GM13976 (cell line): Measurements from ENCODE around the gene C1orf167.

ENCODE experiments used
- DNase-seq: peaks from one replicate; pipeline ENCODE4 v3.0.0; 2012; ENCODE audit warnings: low spot score
- CTCF ChIP-seq: IDR thresholded peaks from 2 replicates; pipeline ENCODE4 v1.5.1; 2012; ENCODE audit warnings: borderline replicate concordance, mild to moderate bottlenecking; ENCODE audit not compliant: insufficient read depth; ENCODE audit errors: extremely low read depth, missing control alignments, control extremely low read depth
- in situ Hi-C: fragments of 300-500 bp; cut with MboI; formaldehyde crosslinking; loops from one replicate; pipeline ENCODE4 v1.12.0; 2022; ENCODE audit warnings: low sequenced_read_pairs, mixed read lengths, inconsistent platforms; ENCODE audit not compliant: unreplicated experiment

C1orf167 gene

DNA sequence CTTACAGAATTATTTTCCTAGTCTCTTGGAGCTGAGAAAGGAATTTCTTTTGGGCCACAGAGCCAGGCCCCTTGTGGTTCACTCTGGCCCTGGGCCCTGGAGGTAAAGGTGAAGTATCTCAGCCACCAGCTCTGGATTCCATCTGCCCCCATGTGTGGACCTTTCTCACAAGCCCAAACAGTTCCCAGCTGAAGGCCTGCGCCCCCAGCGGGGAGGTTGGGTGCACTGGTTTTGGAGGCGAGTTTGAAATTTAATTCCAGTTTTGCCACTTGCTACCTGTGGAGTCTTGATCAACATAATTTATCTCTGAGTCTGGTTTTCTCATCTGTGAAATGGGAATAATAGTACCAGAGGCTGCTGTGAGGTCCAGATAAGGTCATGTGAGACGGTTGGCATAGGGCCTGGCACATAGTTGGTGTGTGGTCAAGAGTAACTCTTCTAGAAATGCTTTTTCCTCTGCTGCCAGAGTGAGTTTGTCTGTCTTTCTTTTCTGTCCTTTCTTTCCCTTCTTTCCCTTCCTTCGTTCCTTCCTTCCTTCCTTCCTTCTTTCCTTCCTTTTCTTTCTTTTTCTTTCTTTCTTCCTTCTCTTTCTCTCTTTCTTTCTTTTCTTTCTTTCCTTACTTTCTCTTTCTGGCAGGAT, 20.0 kb upstream of the C1orf167 start:
- no peak for TF ChIP-seq CTCF
- in situ Hi-C loops, result no loop called here
- no peak for DNase-seq

- DNase-seq, result no peak
- no peak for TF ChIP-seq CTCF
- in situ Hi-C loops, result no loop called here
These were observed 17.7 kb upstream of the C1orf167 start for GRCh38 chr1:11744287-11744686.

GRCh38 chr1:11746092-11746491, 15.9 kb upstream of the C1orf167 start:
- TF ChIP-seq CTCF, result no peak
- no peak for DNase-seq
- in situ Hi-C loops, result no loop called here

DNA sequence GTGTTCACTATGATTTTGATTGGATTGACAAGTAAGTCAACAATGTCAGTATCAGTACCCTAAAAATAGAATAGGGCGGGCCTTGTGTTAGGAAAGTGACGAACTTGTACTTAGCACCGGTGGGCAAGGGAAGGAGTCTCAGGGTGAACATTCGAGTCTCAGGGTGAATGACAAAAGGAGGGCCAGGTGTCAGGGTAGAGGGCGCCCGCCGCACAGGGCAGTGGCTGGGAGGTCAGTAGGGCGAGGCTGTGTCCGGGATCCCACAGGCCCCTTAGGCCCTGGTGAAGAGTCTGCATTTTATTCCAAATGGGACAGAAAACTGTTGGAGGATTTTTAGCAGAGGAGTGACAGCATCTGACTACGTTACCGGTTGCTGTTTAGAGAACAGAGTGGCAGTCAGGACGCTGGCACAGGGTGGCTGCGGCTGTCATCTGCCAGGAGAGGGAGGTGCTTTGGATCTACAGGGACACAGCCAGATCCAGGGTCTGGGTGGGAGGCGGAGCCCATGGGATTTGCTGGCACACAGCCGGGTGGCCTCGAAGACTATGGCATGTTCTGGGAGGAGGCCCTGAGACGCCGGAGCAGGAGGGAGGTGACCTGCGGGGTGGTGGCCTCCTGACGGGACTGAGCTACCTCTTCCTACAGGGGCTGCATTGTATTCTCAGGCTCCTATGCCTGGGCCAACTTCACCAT, 15.1 kb upstream of the C1orf167 start:
- no peak for DNase-seq
- in situ Hi-C loops, result no loop called here
- no peak for TF ChIP-seq CTCF

GRCh38 chr1:11748294-11749202, 13.4 kb upstream of the C1orf167 start:
- no peak for TF ChIP-seq CTCF
- DNase-seq, result no peak
- in situ Hi-C loops, result no loop called here

DNA sequence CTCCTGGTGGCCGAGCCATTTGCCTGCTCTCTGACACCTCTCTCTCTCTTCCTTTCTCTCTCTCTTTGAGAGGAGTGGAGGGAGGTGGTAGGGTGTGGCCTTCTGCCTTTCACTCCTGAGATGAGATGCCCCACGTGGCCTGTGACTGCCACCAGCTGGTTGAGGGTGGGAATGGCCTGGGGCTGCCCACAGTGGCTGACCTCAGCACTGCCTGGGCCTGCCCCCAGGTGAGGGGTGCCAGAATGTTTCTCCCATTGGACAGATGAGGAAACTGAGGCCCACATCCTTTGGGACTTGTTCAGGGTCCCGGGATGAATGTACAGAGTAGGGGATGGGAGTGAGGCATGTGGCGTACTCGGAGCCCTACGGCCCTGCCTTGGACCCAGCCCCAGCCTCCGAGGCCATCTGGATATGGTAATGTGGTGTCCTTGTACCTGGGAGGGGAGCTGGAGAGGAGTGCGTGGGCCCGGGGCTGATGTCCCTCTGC, 12.7 kb upstream of the C1orf167 start:
- in situ Hi-C loops, result no loop called here
- peak; percentile 39 for TF ChIP-seq CTCF
- peak; percentile 83 for DNase-seq
